HCT116 (cell line): ENCODE results near the gene PRSS21. TPM values are rescaled to one million over a fixed set of nuclear protein-coding genes. Genes with fewer than 3 reads are reported as not detected.

Source experiments
- ATAC-seq: fragments of 200-7000 bp; cut with Tn5 transposase; 2 replicates; pipeline ENCODE4 v1.9.1; 2020; ENCODE audit warnings: mild to moderate bottlenecking, moderate library complexity
- BruUV-seq: library from RNA; stranded (reverse); fragments of 400-500 nt; replicated peaks from 2 replicates; lab custom pipeline; 2021; lab: Mats Ljungman, UMichigan
- CTCF ChIA-PET: fragments of 300-600 bp; sonication (Branson Sonifier 250); formaldehyde crosslinking; loops from one replicate; lab custom pipeline; 2021; ENCODE audit warnings: antibody characterized with exemption; lab: Charles Lee
- POLR2A ChIA-PET: fragments of 300-600, 350-600 bp; sonication (Branson Sonifier 250); formaldehyde crosslinking; loops from one replicate; lab custom pipeline; 2021; ENCODE audit warnings: antibody characterized with exemption; lab: Charles Lee
- RAD21 ChIA-PET, 2 experiments: fragments of 300-600 bp; sonication (Branson Sonifier 250); formaldehyde crosslinking; loops; one replicate each; lab custom pipeline; 2023; ENCODE audit warnings: low total read pairs in 2 of 2; ENCODE audit not compliant: uncharacterized antibody in 2 of 2, unreplicated experiment in 2 of 2, low non-redundant PET in 1 of 2; lab: Charles Lee
- DNase-seq: peaks from one replicate; pipeline ENCODE4 v3.0.0-alpha.2; 2010; ENCODE audit warnings: low read depth, low spot score
- H2AFZ ChIP-seq: fragments of 200-600 bp; shearing (Covaris generic), sonication (generic); 2 replicates; pipeline ENCODE4 v1.6.1; 2017; ENCODE audit warnings: low read depth, mixed run types, mixed read lengths, antibody characterized with exemption, low read length; ENCODE audit not compliant: poor library complexity, severe bottlenecking
- H3K27ac ChIP-seq: 2 replicates; pipeline ENCODE4 v1.5.1; 2012; ENCODE audit warnings: low read depth, low read length
- H3K27me3 ChIP-seq: fragments of 200-600 bp; sonication (generic); 2 replicates; pipeline ENCODE4 v1.6.1; 2016; ENCODE audit warnings: mixed run types, low read length, mixed read lengths; ENCODE audit not compliant: insufficient read depth
- H3K36me3 ChIP-seq, 2 experiments: fragments of 200-500 bp in 1 of 2; fragments of 200-600 bp in 1 of 2; sonication (Bioruptor generic) in 1 of 2; sonication (generic) in 1 of 2; 2 replicates each; pipeline versions ENCODE4 v1.5.1 to v1.6.1; 2014 to 2016; ENCODE audit warnings: low read length in 2 of 2, inconsistent platforms in 1 of 2, mixed read lengths in 1 of 2, mixed run types in 1 of 2; ENCODE audit not compliant: insufficient read depth in 2 of 2, control insufficient read depth in 1 of 2
- H3K4me1 ChIP-seq, 2 experiments: fragments of 200-600 bp in 1 of 2; sonication (generic) in 1 of 2; 2 replicates each; pipeline versions ENCODE4 v1.5.1 to v1.6.1; 2012 to 2017; ENCODE audit warnings: low read length in 2 of 2, inconsistent platforms in 1 of 2, mild to moderate bottlenecking in 1 of 2, mixed read lengths in 1 of 2, mixed run types in 1 of 2, moderate library complexity in 1 of 2; ENCODE audit not compliant: insufficient read depth in 2 of 2, control insufficient read depth in 1 of 2
- H3K4me2 ChIP-seq: fragments of 200-600 bp; sonication (generic); 2 replicates; pipeline ENCODE4 v1.6.1; 2017; ENCODE audit warnings: mixed run types, low read length, mixed read lengths
- H3K4me3 ChIP-seq, 2 experiments: fragments of 200-600 bp in 1 of 2; sonication (generic) in 1 of 2; replicated peaks in 1 of 2; 2 replicates each; pipeline ENCODE4 v1.5.1; 2011 to 2016; ENCODE audit warnings: low read length in 2 of 2, control low read depth in 1 of 2, low read depth in 1 of 2, mild to moderate bottlenecking in 1 of 2, mixed read lengths in 1 of 2, mixed run types in 1 of 2
- H3K79me2 ChIP-seq: fragments of 200-600 bp; sonication (generic); 2 replicates; pipeline ENCODE4 v1.6.1; 2017; ENCODE audit warnings: mild to moderate bottlenecking, mixed run types, low read length, moderate library complexity, mixed read lengths; ENCODE audit not compliant: insufficient read depth
- H3K9ac ChIP-seq: fragments of 200-600 bp; sonication (generic); 2 replicates; pipeline ENCODE4 v1.6.1; 2016; ENCODE audit warnings: low read length, mixed read lengths
- H3K9me2 ChIP-seq: fragments of 200-600 bp; sonication (generic), shearing (Covaris generic); 2 replicates; pipeline ENCODE4 v1.6.1; 2017; ENCODE audit warnings: mixed run types, mild to moderate bottlenecking, moderate library complexity; ENCODE audit not compliant: insufficient read depth
- H3K9me3 ChIP-seq, 2 experiments: fragments of 200-500 bp in 1 of 2; fragments of 200-600 bp in 1 of 2; sonication (Bioruptor generic) in 1 of 2; sonication (generic) in 1 of 2; 2 replicates each; pipeline ENCODE4 v1.6.1; 2014 to 2017; ENCODE audit warnings: low read length in 2 of 2, mixed read lengths in 2 of 2, inconsistent platforms in 1 of 2, low read depth in 1 of 2, mild to moderate bottlenecking in 1 of 2, mixed run types in 1 of 2, moderate library complexity in 1 of 2; ENCODE audit not compliant: control insufficient read depth in 1 of 2, insufficient read depth in 1 of 2
- H4K20me1 ChIP-seq: fragments of 200-600 bp; sonication (generic), shearing (Covaris generic); 2 replicates; pipeline ENCODE4 v1.6.1; 2017; ENCODE audit warnings: mixed run types, mild to moderate bottlenecking, moderate library complexity; ENCODE audit not compliant: insufficient read depth
- ATF3 ChIP-seq: IDR thresholded peaks from 2 replicates; pipeline ENCODE4 v1.6.1; 2012
- CBX3 ChIP-seq: IDR thresholded peaks from 2 replicates; pipeline ENCODE4 v1.6.1; 2012; ENCODE audit warnings: low read depth
- CEBPB ChIP-seq: IDR thresholded peaks from 2 replicates; pipeline ENCODE4 v1.6.1; 2012; ENCODE audit warnings: low read depth
- EGR1 ChIP-seq: IDR thresholded peaks from 2 replicates; pipeline ENCODE4 v1.6.1; 2012; ENCODE audit warnings: low read depth
- ELF1 ChIP-seq: IDR thresholded peaks from 2 replicates; pipeline ENCODE4 v1.6.1; 2012; ENCODE audit warnings: low read depth, borderline replicate concordance
- EZH2 ChIP-seq: fragments of 200-600 bp; sonication (generic); IDR thresholded peaks from 2 replicates; pipeline ENCODE4 v1.6.1; 2017; ENCODE audit warnings: antibody characterized with exemption, mixed run types
- FOSL1 ChIP-seq: IDR thresholded peaks from 2 replicates; pipeline ENCODE4 v1.6.1; 2012; ENCODE audit warnings: low read depth
- JUND ChIP-seq: IDR thresholded peaks from 2 replicates; pipeline ENCODE4 v1.6.1; 2012
- MAX ChIP-seq: IDR thresholded peaks from 2 replicates; pipeline ENCODE4 v1.6.1; 2012
- POLR2A ChIP-seq: IDR thresholded peaks from 2 replicates; pipeline ENCODE4 v1.7.0; 2011; ENCODE audit warnings: borderline replicate concordance; ENCODE audit not compliant: insufficient read depth, insufficient read length; ENCODE audit errors: extremely low read depth
- RAD21 ChIP-seq: IDR thresholded peaks from 2 replicates; pipeline ENCODE4 v1.6.1; 2012; ENCODE audit warnings: low read depth, mild to moderate bottlenecking
- SIN3A ChIP-seq: IDR thresholded peaks from 2 replicates; pipeline ENCODE4 v1.6.1; 2012; ENCODE audit warnings: low read depth
- SP1 ChIP-seq: IDR thresholded peaks from 2 replicates; pipeline ENCODE4 v1.6.1; 2012; ENCODE audit warnings: low read depth
- TCF7L2 ChIP-seq: IDR thresholded peaks from 2 replicates; pipeline ENCODE4 v1.7.0; 2011; ENCODE audit warnings: borderline replicate concordance, inconsistent platforms; ENCODE audit not compliant: insufficient read depth, insufficient read length; ENCODE audit errors: extremely low read depth
- ZBTB33 ChIP-seq: IDR thresholded peaks from 2 replicates; pipeline ENCODE4 v1.6.1; 2011; ENCODE audit warnings: mild to moderate bottlenecking, low read length, moderate library complexity; ENCODE audit not compliant: insufficient replicate concordance; ENCODE audit errors: extremely low read depth
- intact Hi-C: fragments of 100-400 bp; cut with micrococcal nuclease; formaldehyde crosslinking; loops from 2 replicates; pipeline ENCODE4 v1.10.0; 2022
- total RNA-seq: library from RNA; stranded (reverse); gene quantifications from one replicate; pipeline ENCODE4 v1.2.1, GENCODE V29; 2021; ENCODE audit not compliant: unreplicated experiment
- TF ChIP-seq, protein P1 (sequence below): IDR thresholded peaks from 2 replicates; pipeline ENCODE4 v1.6.1; 2012; ENCODE audit warnings: low read depth

Gene PRSS21
- total RNA-seq, 1 experiment from 2014 or later, result 0.39 TPM

GRCh38 chr16:2792940-2793339, 24.1 kb upstream of the PRSS21 start:
- no peaks in the 10 kb centered on the region for H4K20me1 ChIP-seq
- no peak for DNase-seq
- no peak for TF ChIP-seq ATF3
- no peak for TF ChIP-seq ZBTB33
- TF ChIP-seq SP1, result no peak
- no peak for TF ChIP-seq RAD21
- TF ChIP-seq EGR1, result no peak
- no peak for TF ChIP-seq FOSL1
- TF ChIP-seq JUND, result no peak
- no peak for TF ChIP-seq CBX3
- no peak for TF ChIP-seq EZH2
- TF ChIP-seq CEBPB, result no peak
- TF ChIP-seq SIN3A, result no peak
- no peak for TF ChIP-seq MAX
- TF ChIP-seq ELF1, result no peak
- TF ChIP-seq, protein P1, sequence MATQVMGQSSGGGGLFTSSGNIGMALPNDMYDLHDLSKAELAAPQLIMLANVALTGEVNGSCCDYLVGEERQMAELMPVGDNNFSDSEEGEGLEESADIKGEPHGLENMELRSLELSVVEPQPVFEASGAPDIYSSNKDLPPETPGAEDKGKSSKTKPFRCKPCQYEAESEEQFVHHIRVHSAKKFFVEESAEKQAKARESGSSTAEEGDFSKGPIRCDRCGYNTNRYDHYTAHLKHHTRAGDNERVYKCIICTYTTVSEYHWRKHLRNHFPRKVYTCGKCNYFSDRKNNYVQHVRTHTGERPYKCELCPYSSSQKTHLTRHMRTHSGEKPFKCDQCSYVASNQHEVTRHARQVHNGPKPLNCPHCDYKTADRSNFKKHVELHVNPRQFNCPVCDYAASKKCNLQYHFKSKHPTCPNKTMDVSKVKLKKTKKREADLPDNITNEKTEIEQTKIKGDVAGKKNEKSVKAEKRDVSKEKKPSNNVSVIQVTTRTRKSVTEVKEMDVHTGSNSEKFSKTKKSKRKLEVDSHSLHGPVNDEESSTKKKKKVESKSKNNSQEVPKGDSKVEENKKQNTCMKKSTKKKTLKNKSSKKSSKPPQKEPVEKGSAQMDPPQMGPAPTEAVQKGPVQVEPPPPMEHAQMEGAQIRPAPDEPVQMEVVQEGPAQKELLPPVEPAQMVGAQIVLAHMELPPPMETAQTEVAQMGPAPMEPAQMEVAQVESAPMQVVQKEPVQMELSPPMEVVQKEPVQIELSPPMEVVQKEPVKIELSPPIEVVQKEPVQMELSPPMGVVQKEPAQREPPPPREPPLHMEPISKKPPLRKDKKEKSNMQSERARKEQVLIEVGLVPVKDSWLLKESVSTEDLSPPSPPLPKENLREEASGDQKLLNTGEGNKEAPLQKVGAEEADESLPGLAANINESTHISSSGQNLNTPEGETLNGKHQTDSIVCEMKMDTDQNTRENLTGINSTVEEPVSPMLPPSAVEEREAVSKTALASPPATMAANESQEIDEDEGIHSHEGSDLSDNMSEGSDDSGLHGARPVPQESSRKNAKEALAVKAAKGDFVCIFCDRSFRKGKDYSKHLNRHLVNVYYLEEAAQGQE, result no peak
- no peak for TF ChIP-seq TCF7L2
- no peak for TF ChIP-seq POLR2A
- TF ChIP-seq, all 23 proteins: peak for 0
- no peak for ATAC-seq
- Histone ChIP-seq H3K9me3 (no peaks in the 10 kb centered on the region), H3K79me2 (no peaks in the 10 kb centered on the region), H2AFZ (no peak overlapping the region), H3K4me3 (no peak overlapping the region), H3K27me3 (no peaks in the 10 kb centered on the region), H3K27ac (no peak overlapping the region), H3K9me2 (no peaks in the 10 kb centered on the region; the same call in 1 of the 2 replicates), H3K9ac (no peak overlapping the region), H3K4me2 (no peak overlapping the region), H3K4me1 (peaks cover 8 to 16% of the 10 kb centered on the region in 2 experiments), H3K36me3 (no peaks in the 10 kb centered on the region)
- no TSS peak for BruUV-seq
- ChIA-PET CTCF (interaction anchor here (1.2 kb wide), 1 partner anchor 134 kb away, joined by 3 read pairs; no protein-coding TSS in a partner anchor), POLR2A (interaction anchor here (1.4 kb wide), 1 partner anchor 21 kb away, joined by 3 read pairs; no protein-coding TSS in a partner anchor), RAD21 (no interaction called here)
- intact Hi-C loops, result no loop called here
